Trophoblast cell (in vitro differentiated cells and primary cell): ENCODE results near the gene PC.

Experiments used
- DNase-seq, 2 donors: peaks; one replicate each; pipeline ENCODE4 v3.0.0-alpha.2; 2016
- H2AFZ ChIP-seq: 2 replicates; pipeline ENCODE4 v1.6.1; 2013; ENCODE audit warnings: low read length, moderate library complexity, mild to moderate bottlenecking; ENCODE audit not compliant: insufficient read depth, poor library complexity
- H2AK5ac ChIP-seq: 2 replicates; pipeline ENCODE4 v1.6.1; 2013; ENCODE audit warnings: mild to moderate bottlenecking, low read length
- H2BK120ac ChIP-seq: 2 replicates; pipeline ENCODE4 v1.6.1; 2013; ENCODE audit warnings: low read length, mild to moderate bottlenecking, moderate library complexity; ENCODE audit not compliant: insufficient read depth, poor library complexity
- H2BK12ac ChIP-seq: 2 replicates; pipeline ENCODE4 v1.6.1; 2013; ENCODE audit warnings: mild to moderate bottlenecking, low read length, moderate library complexity
- H2BK5ac ChIP-seq: 2 replicates; pipeline ENCODE4 v1.6.1; 2013; ENCODE audit warnings: low read length, low read depth, moderate library complexity, mild to moderate bottlenecking; ENCODE audit not compliant: poor library complexity
- H3K14ac ChIP-seq: 2 replicates; pipeline ENCODE4 v1.6.1; 2013; ENCODE audit warnings: mild to moderate bottlenecking, low read length
- H3K18ac ChIP-seq: 2 replicates; pipeline ENCODE4 v1.6.1; 2013; ENCODE audit warnings: mild to moderate bottlenecking, low read length
- H3K23ac ChIP-seq: 2 replicates; pipeline ENCODE4 v1.6.1; 2013; ENCODE audit warnings: low read length
- H3K27ac ChIP-seq: 2 replicates; pipeline ENCODE4 v1.5.1; 2013; ENCODE audit warnings: low read depth, mild to moderate bottlenecking, inconsistent platforms, low read length, moderate library complexity
- H3K27me3 ChIP-seq: 2 replicates; pipeline ENCODE4 v1.6.1; 2013; ENCODE audit warnings: inconsistent platforms, mild to moderate bottlenecking, low read length, moderate library complexity; ENCODE audit not compliant: insufficient read depth
- H3K36me3 ChIP-seq, 2 experiments: 1 replicate in 1 of 2; 2 replicates in 1 of 2; pipeline ENCODE4 v1.6.1; 2013; ENCODE audit warnings: low read length in 2 of 2, mild to moderate bottlenecking in 2 of 2, moderate library complexity in 1 of 2; ENCODE audit not compliant: insufficient read depth in 2 of 2, control insufficient read depth in 1 of 2
- H3K4ac ChIP-seq: 2 replicates; pipeline ENCODE4 v1.6.1; 2013; ENCODE audit warnings: low read depth, mild to moderate bottlenecking, low read length, moderate library complexity
- H3K4me1 ChIP-seq, 2 experiments: 1 replicate in 1 of 2; 2 replicates in 1 of 2; pipeline ENCODE4 v1.6.1; 2013; ENCODE audit warnings: low read length in 2 of 2, mild to moderate bottlenecking in 2 of 2, moderate library complexity in 1 of 2; ENCODE audit not compliant: insufficient read depth in 2 of 2, control insufficient read depth in 1 of 2
- H3K4me2 ChIP-seq: 2 replicates; pipeline ENCODE4 v1.6.1; 2013; ENCODE audit warnings: inconsistent platforms, mild to moderate bottlenecking, low read length, moderate library complexity
- H3K4me3 ChIP-seq: 2 replicates; pipeline ENCODE4 v1.5.1; 2013; ENCODE audit warnings: mild to moderate bottlenecking, low read depth, low read length, inconsistent platforms
- H3K79me1 ChIP-seq: one replicate; pipeline ENCODE4 v1.6.1; 2013; ENCODE audit warnings: low read length
- H3K79me2 ChIP-seq: 2 replicates; pipeline ENCODE4 v1.6.1; 2013; ENCODE audit warnings: low read length, mild to moderate bottlenecking; ENCODE audit not compliant: control insufficient read depth, insufficient read depth, poor library complexity
- H3K9ac ChIP-seq: 2 replicates; pipeline ENCODE4 v1.6.1; 2013; ENCODE audit warnings: mild to moderate bottlenecking, low read length
- H3K9me3 ChIP-seq: 2 replicates; pipeline ENCODE4 v1.6.1; 2013; ENCODE audit warnings: low read depth, mild to moderate bottlenecking, control low read depth, inconsistent platforms, low read length; ENCODE audit not compliant: insufficient read depth
- H4K12ac ChIP-seq: 2 replicates; pipeline ENCODE4 v1.6.1; 2013; ENCODE audit warnings: low read depth, mild to moderate bottlenecking, low read length, moderate library complexity
- H4K8ac ChIP-seq: 2 replicates; pipeline ENCODE4 v1.6.1; 2013; ENCODE audit warnings: low read depth, mild to moderate bottlenecking, low read length, moderate library complexity
- H4K91ac ChIP-seq: one replicate; pipeline ENCODE4 v1.6.1; 2013; ENCODE audit warnings: low read depth, mild to moderate bottlenecking, low read length, moderate library complexity
- WGBS: extraction: QIAGEN DNeasy Blood & Tissue Kit; methylation state at CpG from one replicate; pipeline ENCODE4 v1.1.7; 2013; ENCODE audit warnings: missing lambda C conversion rate; ENCODE audit not compliant: insufficient read length, insufficient coverage; ENCODE audit errors: extremely low coverage; 5-methylcytosine and 5-hydroxymethylcytosine counted together

The PC gene

GRCh38 chr11:66879000-66879399, 79.2 kb downstream of the PC start:
- H2BK120ac ChIP-seq: no peak overlapping the region
- H3K79me1 ChIP-seq: no peaks in the 10 kb centered on the region
- no peak overlapping the region for H3K4me3 ChIP-seq
- H3K4ac ChIP-seq: no peak overlapping the region
- H3K18ac ChIP-seq: no peak overlapping the region
- H4K12ac ChIP-seq: no peak overlapping the region
- no peak overlapping the region for H2AFZ ChIP-seq
- peaks cover 0 to 4% of the 10 kb centered on the region in 2 experiments for H3K4me1 ChIP-seq
- no peaks in the 10 kb centered on the region for H3K79me2 ChIP-seq
- H3K4me2 ChIP-seq: no peak overlapping the region
- no peak overlapping the region for H3K23ac ChIP-seq
- no peak overlapping the region for H4K8ac ChIP-seq
- H4K91ac ChIP-seq: no peak overlapping the region
- no peak overlapping the region for H3K9ac ChIP-seq
- no peak overlapping the region for H3K14ac ChIP-seq
- no CpG with 5 or more reads among the region's 7 CpGs for WGBS
- H2AK5ac ChIP-seq: no peak overlapping the region
- peaks cover 2% of the 10 kb centered on the region for H3K9me3 ChIP-seq
- H3K27ac ChIP-seq: no peak overlapping the region
- DNase-seq: no peak
- no peaks in the 10 kb centered on the region for H3K27me3 ChIP-seq
- no peak overlapping the region for H2BK5ac ChIP-seq
- H3K36me3 ChIP-seq: no peaks in the 10 kb centered on the region
- H2BK12ac ChIP-seq: no peak overlapping the region

GRCh38 chr11:66878474-66878873, 79.7 kb downstream of the PC start:
- no peak overlapping the region for H4K91ac ChIP-seq
- H4K8ac ChIP-seq: no peak overlapping the region
- H2AFZ ChIP-seq: no peak overlapping the region
- H3K9ac ChIP-seq: no peak overlapping the region
- no peak overlapping the region for H2AK5ac ChIP-seq
- no peaks in the 10 kb centered on the region for H3K27me3 ChIP-seq
- no peak overlapping the region for H3K4me3 ChIP-seq
- peaks cover 0 to 4% of the 10 kb centered on the region in 2 experiments for H3K4me1 ChIP-seq
- H2BK12ac ChIP-seq: no peak overlapping the region
- H3K27ac ChIP-seq: no peak overlapping the region
- H3K79me2 ChIP-seq: no peaks in the 10 kb centered on the region
- no peak overlapping the region for H2BK5ac ChIP-seq
- WGBS: no CpG with 5 or more reads among the region's 12 CpGs
- H3K4ac ChIP-seq: no peak overlapping the region
- no peak overlapping the region for H4K12ac ChIP-seq
- H3K36me3 ChIP-seq: no peaks in the 10 kb centered on the region
- H3K18ac ChIP-seq: no peak overlapping the region
- H2BK120ac ChIP-seq: no peak overlapping the region
- H3K9me3 ChIP-seq: peaks cover 2% of the 10 kb centered on the region
- H3K4me2 ChIP-seq: no peak overlapping the region
- no peaks in the 10 kb centered on the region for H3K79me1 ChIP-seq
- H3K23ac ChIP-seq: no peak overlapping the region
- no peak for DNase-seq
- H3K14ac ChIP-seq: no peak overlapping the region

DNA sequence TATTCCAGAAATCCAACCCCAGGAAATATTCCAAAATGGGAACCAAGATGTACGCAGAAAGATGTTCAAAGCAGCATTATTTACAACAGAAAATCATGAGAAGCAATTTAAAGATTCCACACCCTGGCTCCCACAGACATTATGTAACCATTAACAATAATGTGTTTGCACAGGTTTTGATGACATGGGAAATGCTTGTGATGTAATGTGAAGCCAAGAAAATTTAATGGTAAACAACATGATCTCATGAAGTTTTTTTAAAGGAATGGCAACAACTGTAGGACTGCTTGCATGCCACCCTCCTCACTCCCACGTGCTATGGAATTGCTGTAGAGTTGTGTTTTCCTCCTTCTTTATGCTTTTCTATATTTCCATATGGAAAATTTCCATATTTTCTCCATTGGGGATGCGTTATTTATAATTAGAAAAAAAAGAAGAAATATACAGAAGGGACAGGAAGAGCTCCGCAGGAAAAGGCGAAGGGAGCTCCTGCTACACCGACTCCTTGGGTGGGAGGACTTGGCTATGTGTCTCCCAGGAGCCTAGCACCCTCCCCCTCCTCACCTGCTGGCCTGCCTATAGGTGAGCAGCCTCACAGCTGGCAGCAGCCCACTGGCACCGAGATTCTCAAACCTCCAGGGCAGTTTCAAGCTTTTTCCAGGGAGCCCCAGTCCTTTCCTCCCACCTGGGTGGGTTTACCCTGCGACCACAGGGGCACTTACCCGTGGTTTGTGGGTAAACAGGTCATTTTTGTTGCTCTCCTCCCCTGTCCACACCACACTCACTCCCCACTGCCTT, 80.4 kb downstream of the PC start:
- H3K9me3 ChIP-seq: peaks cover 2% of the 10 kb centered on the region
- no peak overlapping the region for H2BK5ac ChIP-seq
- no peak overlapping the region for H3K4ac ChIP-seq
- H3K14ac ChIP-seq: no peak overlapping the region
- no peaks in the 10 kb centered on the region for H3K79me2 ChIP-seq
- H3K9ac ChIP-seq: no peak overlapping the region
- H3K4me3 ChIP-seq: no peak overlapping the region
- H3K36me3 ChIP-seq: no peaks in the 10 kb centered on the region
- H3K27me3 ChIP-seq: no peaks in the 10 kb centered on the region
- no peak overlapping the region for H3K27ac ChIP-seq
- no CpG with 5 or more reads among the region's 9 CpGs for WGBS
- no peak overlapping the region for H4K91ac ChIP-seq
- H3K4me2 ChIP-seq: no peak overlapping the region
- no peak overlapping the region for H2BK12ac ChIP-seq
- no peak overlapping the region for H3K18ac ChIP-seq
- no peaks in the 10 kb centered on the region for H3K79me1 ChIP-seq
- DNase-seq: no peak
- H2AFZ ChIP-seq: no peak overlapping the region
- peaks cover 0 to 4% of the 10 kb centered on the region in 2 experiments for H3K4me1 ChIP-seq
- H2BK120ac ChIP-seq: no peak overlapping the region
- no peak overlapping the region for H4K12ac ChIP-seq
- H3K23ac ChIP-seq: no peak overlapping the region
- H4K8ac ChIP-seq: no peak overlapping the region
- H2AK5ac ChIP-seq: no peak overlapping the region

GRCh38 chr11:66875378-66875777, 82.8 kb downstream of the PC start:
- Histone ChIP-seq H3K23ac (no peak overlapping the region), H2BK12ac (no peak overlapping the region), H3K36me3 (no peaks in the 10 kb centered on the region), H4K12ac (no peak overlapping the region), H3K27me3 (no peaks in the 10 kb centered on the region), H2AK5ac (no peak overlapping the region), H2BK5ac (no peak overlapping the region), H4K91ac (no peak overlapping the region), H3K4me2 (no peak overlapping the region), H3K4me1 (peaks cover 0 to 4% of the 10 kb centered on the region in 2 experiments), H3K4ac (no peak overlapping the region), H3K4me3 (no peak overlapping the region), H3K9ac (no peak overlapping the region), H3K79me2 (no peaks in the 10 kb centered on the region), H3K18ac (no peak overlapping the region), H2BK120ac (no peak overlapping the region), H3K9me3 (no peaks in the 10 kb centered on the region), H3K27ac (no peak overlapping the region), H3K79me1 (no peaks in the 10 kb centered on the region), H2AFZ (no peak overlapping the region), H3K14ac (no peak overlapping the region), H4K8ac (no peak overlapping the region)
- no peak for DNase-seq
- no CpG with 5 or more reads among the region's 13 CpGs for WGBS
